Testis (tissue), 2 donors: ENCODE data around the gene HOXA7.

Experiments
- POLR2A ChIP-seq: fragments of 450-650 bp; IDR thresholded peaks from one replicate; pipeline ENCODE4 v1.6.1; 2017; ENCODE audit warnings: antibody characterized with exemption, mild to moderate bottlenecking, moderate library complexity
- TF ChIP-seq, protein P1 (sequence below), 3 experiments: fragments of 450-650 bp in 2 of 3; fragments of 200-600 bp in 1 of 3; sonication (generic) in 1 of 3; IDR thresholded peaks; one replicate each; pipeline ENCODE4 v1.5.1; 2016 to 2019; ENCODE audit warnings: antibody characterized with exemption in 3 of 3, mild to moderate bottlenecking in 2 of 3, moderate library complexity in 1 of 3

DNA sequence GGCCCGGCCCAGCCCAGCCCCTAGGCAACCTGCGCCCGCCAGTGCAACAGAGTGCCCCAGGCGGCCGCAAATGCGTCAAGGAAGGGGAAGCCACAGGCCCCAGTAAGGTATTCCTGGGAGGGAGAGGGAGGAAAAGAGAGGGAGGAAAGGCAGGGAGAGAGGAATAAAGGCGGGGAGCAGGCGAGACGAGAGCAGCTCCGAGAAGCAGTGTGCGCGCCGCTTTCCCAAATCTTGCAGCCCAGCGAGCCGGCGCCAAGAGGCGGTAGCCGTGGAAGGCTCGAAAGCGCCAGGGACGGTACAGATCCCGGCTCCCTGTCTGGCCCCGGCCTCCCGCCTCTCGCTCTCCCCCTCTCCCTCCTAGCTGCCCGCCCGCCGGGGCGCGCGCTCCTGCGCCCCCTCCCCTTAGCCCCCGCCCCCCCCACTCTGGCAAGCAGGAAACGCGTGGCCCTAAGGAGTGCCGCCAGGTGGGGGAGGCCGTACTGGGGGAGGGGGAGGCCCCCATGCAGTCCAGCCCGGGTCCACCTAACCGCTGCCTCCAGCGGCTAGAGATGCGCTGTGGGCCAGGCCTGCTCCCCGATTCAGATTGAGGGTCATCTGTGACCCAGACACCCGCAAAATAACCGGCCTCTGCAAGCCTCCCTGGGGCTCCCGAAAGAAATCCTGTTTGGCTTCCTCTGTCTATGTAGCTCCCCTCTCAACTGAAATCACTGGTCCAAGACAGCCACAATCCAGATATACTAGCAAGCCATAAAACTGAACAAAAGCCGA, 13.4 kb upstream of the HOXA7 start:
- TF ChIP-seq, protein P1, sequence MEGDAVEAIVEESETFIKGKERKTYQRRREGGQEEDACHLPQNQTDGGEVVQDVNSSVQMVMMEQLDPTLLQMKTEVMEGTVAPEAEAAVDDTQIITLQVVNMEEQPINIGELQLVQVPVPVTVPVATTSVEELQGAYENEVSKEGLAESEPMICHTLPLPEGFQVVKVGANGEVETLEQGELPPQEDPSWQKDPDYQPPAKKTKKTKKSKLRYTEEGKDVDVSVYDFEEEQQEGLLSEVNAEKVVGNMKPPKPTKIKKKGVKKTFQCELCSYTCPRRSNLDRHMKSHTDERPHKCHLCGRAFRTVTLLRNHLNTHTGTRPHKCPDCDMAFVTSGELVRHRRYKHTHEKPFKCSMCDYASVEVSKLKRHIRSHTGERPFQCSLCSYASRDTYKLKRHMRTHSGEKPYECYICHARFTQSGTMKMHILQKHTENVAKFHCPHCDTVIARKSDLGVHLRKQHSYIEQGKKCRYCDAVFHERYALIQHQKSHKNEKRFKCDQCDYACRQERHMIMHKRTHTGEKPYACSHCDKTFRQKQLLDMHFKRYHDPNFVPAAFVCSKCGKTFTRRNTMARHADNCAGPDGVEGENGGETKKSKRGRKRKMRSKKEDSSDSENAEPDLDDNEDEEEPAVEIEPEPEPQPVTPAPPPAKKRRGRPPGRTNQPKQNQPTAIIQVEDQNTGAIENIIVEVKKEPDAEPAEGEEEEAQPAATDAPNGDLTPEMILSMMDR (IDR thresholded peaks at IDR 0.05): no peak
- no peak for TF ChIP-seq POLR2A
